K562 treated with DMSO at 1 percent for 12 hours (cell line): ENCODE measurements around the gene TMEM101. TPM values are rescaled to one million over a fixed set of nuclear protein-coding genes. Genes with fewer than 3 reads are reported as not detected.

ENCODE experiments used
- total RNA-seq: library from RNA; unstranded; fragments of 300-600 nt; gene quantifications from 2 replicates; pipeline ENCODE4 v1.2.3, GENCODE V29; 2022; ENCODE audit not compliant: insufficient read depth

TMEM101 gene
- 42.6 and 55.7 TPM in 2 replicates for total RNA-seq

DNA sequence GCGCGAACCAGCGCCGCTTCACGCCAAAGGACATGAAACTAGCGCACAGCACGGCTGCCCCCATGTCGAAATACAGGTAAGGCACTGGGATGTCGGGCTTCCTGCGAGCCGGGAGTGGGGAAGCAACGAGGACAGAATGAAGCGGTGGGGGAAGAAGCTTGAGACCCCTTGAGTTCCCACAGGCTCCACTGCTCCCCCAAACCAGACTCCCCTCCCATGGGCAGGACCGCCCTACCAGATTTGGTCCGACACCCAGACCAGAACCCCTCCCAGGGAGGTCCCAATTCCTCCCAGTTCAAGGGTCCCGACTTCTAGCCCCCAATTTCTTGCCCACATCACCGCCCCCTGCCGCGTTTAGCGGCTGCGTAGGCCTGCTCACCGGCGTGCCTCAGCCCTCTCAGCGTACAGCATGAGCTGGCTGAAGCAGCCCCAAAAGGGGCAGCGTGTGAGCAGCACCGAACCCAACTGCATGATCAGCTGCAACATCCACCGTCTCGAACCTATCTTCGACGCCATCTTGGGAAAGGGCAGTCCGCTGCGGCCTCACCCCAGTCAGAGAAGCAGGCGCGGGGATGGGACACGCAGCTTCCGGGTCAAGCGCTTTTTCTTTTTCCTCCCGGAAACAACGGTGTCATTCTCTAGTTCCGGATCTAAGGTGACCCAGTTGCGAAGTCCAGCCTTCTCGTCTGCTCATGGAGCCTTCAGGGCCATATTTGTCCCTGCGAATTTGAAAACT is at the start of gene TMEM101:
TMEM101 (minus strand) TSS at position 527 of the 736 bp plus-strand sequence; CDS start at position 516, 11 bp downstream.

DNA sequence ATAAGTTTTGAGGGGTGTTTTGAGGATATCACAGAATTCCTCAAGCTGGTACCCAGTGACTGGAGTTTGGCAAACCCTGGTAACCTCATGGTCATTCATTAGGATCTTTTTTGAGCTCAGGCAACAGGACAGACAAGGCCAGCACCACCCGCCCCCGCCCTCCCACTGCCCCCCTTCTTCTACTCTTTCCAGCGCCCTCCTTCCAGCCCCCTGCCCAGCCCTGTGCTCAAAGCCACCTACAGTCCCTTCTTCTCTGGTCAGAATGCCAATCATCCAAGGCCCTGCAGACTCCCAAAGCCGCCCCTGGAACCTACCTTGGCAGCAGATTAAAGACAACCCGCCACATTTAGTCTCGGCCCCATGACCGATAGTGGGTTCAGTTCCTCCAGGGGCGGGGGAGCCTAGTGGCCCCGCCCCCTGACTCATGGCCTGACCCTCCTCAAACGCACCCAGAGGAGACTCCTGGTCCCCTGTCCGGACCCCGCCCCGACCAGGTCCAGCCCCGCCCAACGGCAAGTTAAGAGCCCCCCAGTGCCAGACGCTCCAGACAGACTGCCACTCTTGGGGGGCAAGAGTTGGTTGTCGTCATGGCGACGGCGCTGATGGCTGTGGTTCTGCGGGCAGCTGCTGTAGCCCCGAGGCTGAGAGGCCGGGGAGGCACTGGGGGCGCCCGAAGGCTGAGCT is 10.5 kb downstream of the TMEM101 start, which contains the start of gene NAGS:
NAGS (plus strand) TSS at position 546 of the 684 bp plus-strand sequence; CDS start at position 588, 42 bp downstream.

Other genes with a start within 250 kb of the TMEM101 start
- 12.8 and 35.0 TPM in 2 replicates for gene DUSP3, start 236.0 kb downstream of the TMEM101 start, total RNA-seq
- gene CFAP97D1, start 234.5 kb downstream of the TMEM101 start, total RNA-seq: not detected in 2 replicates
- gene MPP3, start 181.8 kb downstream of the TMEM101 start, total RNA-seq: 0.50 and 13.7 TPM in 2 replicates
- not detected in 2 replicates for gene CD300LG, start 167.8 kb downstream of the TMEM101 start, total RNA-seq
- gene MPP2, start 107.4 kb downstream of the TMEM101 start, total RNA-seq: 0.39 TPM in 1 of 2 replicates, not detected in the other
- gene PPY, start 72.5 kb downstream of the TMEM101 start, total RNA-seq: not detected in 2 replicates
- not detected in 2 replicates for gene PYY, start 61.0 kb downstream of the TMEM101 start, total RNA-seq
- 0.28 TPM in 1 of 2 replicates, not detected in the other for gene NAGS, start 10.3 kb downstream of the TMEM101 start, total RNA-seq
- gene LSM12, start 51.7 kb upstream of the TMEM101 start, total RNA-seq: 27.6 and 41.9 TPM in 2 replicates
- gene G6PC3, start 55.8 kb upstream of the TMEM101 start, total RNA-seq: 40.2 and 50.4 TPM in 2 replicates
- 31.7 and 48.2 TPM in 2 replicates for gene HDAC5, start 108.7 kb upstream of the TMEM101 start, total RNA-seq
- gene HROB, start 127.0 kb upstream of the TMEM101 start, total RNA-seq: 8.5 and 15.5 TPM in 2 replicates
- gene ASB16, start 155.7 kb upstream of the TMEM101 start, total RNA-seq: 2.2 TPM in 1 of 2 replicates, not detected in the other
- gene TMUB2, start 172.0 kb upstream of the TMEM101 start, total RNA-seq: 20.7 and 32.2 TPM in 2 replicates
- gene ATXN7L3, start 184.9 kb upstream of the TMEM101 start, total RNA-seq: 36.9 and 58.7 TPM in 2 replicates
- 26.5 and 52.8 TPM in 2 replicates for gene UBTF, start 204.7 kb upstream of the TMEM101 start, total RNA-seq